KMS-11 (cell line): Measurements from ENCODE around the gene MATK.

Experiments used
- H2AFZ ChIP-seq: fragments of 200-600 bp; sonication (generic); 2 replicates; pipeline ENCODE4 v1.6.1; 2016; ENCODE audit warnings: antibody characterized with exemption, mixed run types, low read depth
- H3K27ac ChIP-seq: fragments of 200-600 bp; sonication (generic); 2 replicates; pipeline ENCODE4 v1.6.1; 2016; ENCODE audit warnings: mild to moderate bottlenecking, mixed run types
- H3K27me3 ChIP-seq: fragments of 200-600 bp; sonication (generic); 2 replicates; pipeline ENCODE4 v1.6.1; 2017; ENCODE audit warnings: mild to moderate bottlenecking, low read depth, mixed run types, moderate library complexity; ENCODE audit not compliant: insufficient read depth
- H3K36me3 ChIP-seq: fragments of 200-600 bp; sonication (generic); 2 replicates; pipeline ENCODE4 v1.6.1; 2017; ENCODE audit warnings: mild to moderate bottlenecking, mixed run types; ENCODE audit not compliant: insufficient read depth
- H3K4me1 ChIP-seq: fragments of 200-600 bp; sonication (generic); 2 replicates; pipeline ENCODE4 v1.6.1; 2016; ENCODE audit warnings: mild to moderate bottlenecking, low read depth, mixed run types; ENCODE audit not compliant: poor library complexity, severe bottlenecking
- H3K4me2 ChIP-seq: fragments of 200-600 bp; sonication (generic); 2 replicates; pipeline ENCODE4 v1.7.0; 2016; ENCODE audit warnings: mild to moderate bottlenecking, mixed run types
- H3K4me3 ChIP-seq: fragments of 200-600 bp; sonication (generic); IDR thresholded peaks from 2 replicates; pipeline ENCODE4 v1.6.1; 2017; ENCODE audit warnings: low read depth, low read length, mixed read lengths; ENCODE audit not compliant: insufficient read depth
- H3K79me2 ChIP-seq: fragments of 200-600 bp; sonication (generic); 2 replicates; pipeline ENCODE4 v1.6.1; 2016; ENCODE audit warnings: low read depth, mixed run types; ENCODE audit not compliant: insufficient read depth
- H3K9ac ChIP-seq: fragments of 200-600 bp; sonication (generic); 2 replicates; pipeline ENCODE4 v1.6.1; 2016; ENCODE audit warnings: mild to moderate bottlenecking, mixed run types
- H4K20me1 ChIP-seq: fragments of 200-600 bp; sonication (generic); 2 replicates; pipeline ENCODE4 v1.6.1; 2016; ENCODE audit warnings: mild to moderate bottlenecking, mixed run types; ENCODE audit not compliant: insufficient read depth
- TF ChIP-seq, protein P1 (sequence below): fragments of 200-600 bp; sonication (generic); conservative IDR thresholded peaks from 2 replicates; pipeline ENCODE4 v1.6.1; 2017; ENCODE audit warnings: low read depth, mild to moderate bottlenecking, antibody characterized with exemption, low read length, moderate library complexity, mixed read lengths

MATK gene

GRCh38 chr19:3740431-3740830, 45.8 kb downstream of the MATK start:
- no peak overlapping the region for H3K27ac ChIP-seq
- H2AFZ ChIP-seq, result no peak overlapping the region
- TF ChIP-seq, protein P1, sequence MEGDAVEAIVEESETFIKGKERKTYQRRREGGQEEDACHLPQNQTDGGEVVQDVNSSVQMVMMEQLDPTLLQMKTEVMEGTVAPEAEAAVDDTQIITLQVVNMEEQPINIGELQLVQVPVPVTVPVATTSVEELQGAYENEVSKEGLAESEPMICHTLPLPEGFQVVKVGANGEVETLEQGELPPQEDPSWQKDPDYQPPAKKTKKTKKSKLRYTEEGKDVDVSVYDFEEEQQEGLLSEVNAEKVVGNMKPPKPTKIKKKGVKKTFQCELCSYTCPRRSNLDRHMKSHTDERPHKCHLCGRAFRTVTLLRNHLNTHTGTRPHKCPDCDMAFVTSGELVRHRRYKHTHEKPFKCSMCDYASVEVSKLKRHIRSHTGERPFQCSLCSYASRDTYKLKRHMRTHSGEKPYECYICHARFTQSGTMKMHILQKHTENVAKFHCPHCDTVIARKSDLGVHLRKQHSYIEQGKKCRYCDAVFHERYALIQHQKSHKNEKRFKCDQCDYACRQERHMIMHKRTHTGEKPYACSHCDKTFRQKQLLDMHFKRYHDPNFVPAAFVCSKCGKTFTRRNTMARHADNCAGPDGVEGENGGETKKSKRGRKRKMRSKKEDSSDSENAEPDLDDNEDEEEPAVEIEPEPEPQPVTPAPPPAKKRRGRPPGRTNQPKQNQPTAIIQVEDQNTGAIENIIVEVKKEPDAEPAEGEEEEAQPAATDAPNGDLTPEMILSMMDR, result no peak
- no peak overlapping the region for H3K4me3 ChIP-seq
- H3K36me3 ChIP-seq, result no peaks in the 10 kb centered on the region
- no peak overlapping the region for H3K9ac ChIP-seq
- H4K20me1 ChIP-seq, result no peaks in the 10 kb centered on the region
- H3K4me2 ChIP-seq, result no peak overlapping the region
- H3K27me3 ChIP-seq, result peaks cover 44% of the 10 kb centered on the region
- no peaks in the 10 kb centered on the region for H3K4me1 ChIP-seq
- H3K79me2 ChIP-seq, result no peaks in the 10 kb centered on the region

- Histone ChIP-seq H3K9ac (no peak overlapping the region), H3K27me3 (peaks cover 61% of the 10 kb centered on the region)
- TF ChIP-seq, protein P1, result no peak
Measured at GRCh38 chr19:3738477-3739220, 47.5 kb downstream of the MATK start.

GRCh38 chr19:3737487-3738205, 48.5 kb downstream of the MATK start:
- H3K27me3 ChIP-seq, result peaks cover 68% of the 10 kb centered on the region
- TF ChIP-seq, protein P1, result no peak
- no peak overlapping the region for H3K4me2 ChIP-seq
- H3K4me1 ChIP-seq, result no peaks in the 10 kb centered on the region
- H4K20me1 ChIP-seq, result no peaks in the 10 kb centered on the region
- H3K79me2 ChIP-seq, result no peaks in the 10 kb centered on the region
- H3K4me3 ChIP-seq, result no peak overlapping the region
- no peaks in the 10 kb centered on the region for H3K36me3 ChIP-seq
- no peak overlapping the region for H2AFZ ChIP-seq
- no peak overlapping the region for H3K27ac ChIP-seq
- no peak overlapping the region for H3K9ac ChIP-seq

More at GRCh38 chr19:3738477-3739220, 47.5 kb downstream of the MATK start:
- Histone ChIP-seq H4K20me1 (no peaks in the 10 kb centered on the region), H3K4me2 (no peak overlapping the region), H3K36me3 (no peaks in the 10 kb centered on the region), H3K79me2 (no peaks in the 10 kb centered on the region), H3K4me3 (no peak overlapping the region), H2AFZ (no peak overlapping the region), H3K27ac (no peak overlapping the region), H3K4me1 (no peaks in the 10 kb centered on the region)

- Histone ChIP-seq H3K4me1 (no peaks in the 10 kb centered on the region), H3K36me3 (no peaks in the 10 kb centered on the region), H2AFZ (no peak overlapping the region), H3K27me3 (peaks cover 69% of the 10 kb centered on the region), H3K4me3 (no peak overlapping the region), H4K20me1 (no peaks in the 10 kb centered on the region), H3K27ac (no peak overlapping the region), H3K9ac (no peak overlapping the region), H3K4me2 (no peak overlapping the region), H3K79me2 (no peaks in the 10 kb centered on the region)
- TF ChIP-seq, protein P1, result no peak
Measured at GRCh38 chr19:3736106-3736724, 50.0 kb downstream of the MATK start.
